ENCODE measurements around the gene KERA. TPM values are rescaled to one million over a fixed set of nuclear protein-coding genes. Genes with fewer than 3 reads are reported as not detected.

KERA gene
- total RNA-seq, 1 donor from 2014 or later, result not detected

DNA sequence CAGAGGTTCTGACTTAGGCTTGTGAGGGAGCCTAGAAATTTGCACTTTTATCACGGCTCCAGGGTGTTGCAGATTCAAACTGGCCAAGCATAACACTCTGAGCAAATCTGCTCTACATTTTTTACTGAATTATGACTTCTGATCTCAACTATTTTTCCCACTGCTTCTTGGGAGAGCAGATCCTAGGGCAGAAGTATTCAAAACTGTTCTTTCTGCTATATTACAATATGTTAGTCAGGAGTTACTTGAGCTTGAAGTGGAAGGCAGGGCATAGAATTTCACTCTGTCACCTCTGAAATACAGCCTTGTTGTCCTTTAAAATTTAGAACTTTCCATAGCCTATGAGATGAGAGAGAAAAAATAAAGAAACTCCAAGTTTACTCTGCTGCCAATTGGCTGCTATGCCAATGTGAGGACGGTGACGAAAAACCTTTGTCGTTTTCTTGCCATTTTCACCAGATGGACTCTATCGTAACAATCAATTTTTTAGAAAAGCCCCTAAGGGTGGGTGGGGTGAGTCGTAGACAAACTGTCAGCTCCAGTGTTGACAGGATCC is 16.4 kb upstream of the KERA start:
- no peak for DNase-seq (ENCODE audit: low read depth)
- TF ChIP-seq, protein P1, sequence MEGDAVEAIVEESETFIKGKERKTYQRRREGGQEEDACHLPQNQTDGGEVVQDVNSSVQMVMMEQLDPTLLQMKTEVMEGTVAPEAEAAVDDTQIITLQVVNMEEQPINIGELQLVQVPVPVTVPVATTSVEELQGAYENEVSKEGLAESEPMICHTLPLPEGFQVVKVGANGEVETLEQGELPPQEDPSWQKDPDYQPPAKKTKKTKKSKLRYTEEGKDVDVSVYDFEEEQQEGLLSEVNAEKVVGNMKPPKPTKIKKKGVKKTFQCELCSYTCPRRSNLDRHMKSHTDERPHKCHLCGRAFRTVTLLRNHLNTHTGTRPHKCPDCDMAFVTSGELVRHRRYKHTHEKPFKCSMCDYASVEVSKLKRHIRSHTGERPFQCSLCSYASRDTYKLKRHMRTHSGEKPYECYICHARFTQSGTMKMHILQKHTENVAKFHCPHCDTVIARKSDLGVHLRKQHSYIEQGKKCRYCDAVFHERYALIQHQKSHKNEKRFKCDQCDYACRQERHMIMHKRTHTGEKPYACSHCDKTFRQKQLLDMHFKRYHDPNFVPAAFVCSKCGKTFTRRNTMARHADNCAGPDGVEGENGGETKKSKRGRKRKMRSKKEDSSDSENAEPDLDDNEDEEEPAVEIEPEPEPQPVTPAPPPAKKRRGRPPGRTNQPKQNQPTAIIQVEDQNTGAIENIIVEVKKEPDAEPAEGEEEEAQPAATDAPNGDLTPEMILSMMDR (conservative IDR thresholded peaks at IDR 0.05; ENCODE audit: low read depth, low read length), result no peak

DNA sequence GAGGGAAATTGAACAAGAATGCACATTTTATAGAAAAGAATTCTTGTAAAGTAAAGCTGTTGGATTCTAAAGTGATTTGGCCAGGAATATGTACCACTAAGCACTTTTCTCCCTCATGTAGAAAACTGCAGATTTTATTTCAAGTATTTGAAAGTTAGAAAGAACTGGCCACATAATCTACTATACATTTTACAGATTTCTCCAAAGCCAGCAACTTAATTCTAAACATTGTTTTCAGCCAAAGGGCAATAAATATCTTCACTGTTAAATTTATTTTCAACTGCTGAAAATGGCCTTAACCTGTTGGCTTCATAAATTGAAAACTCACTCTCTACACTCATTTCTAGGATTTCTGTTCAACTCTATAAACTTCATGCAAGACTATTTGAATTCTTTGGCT is 15.6 kb upstream of the KERA start:
- TF ChIP-seq, protein P1 (conservative IDR thresholded peaks at IDR 0.05; ENCODE audit: low read depth, low read length), result no peak
- no peak for DNase-seq (ENCODE audit: low read depth)
- no peak overlapping the region for H3K4me3 ChIP-seq (ENCODE audit: low read depth, low read length)

More for the DNA sequence above, 16.4 kb upstream of the KERA start:
- H3K4me3 ChIP-seq (ENCODE audit: low read depth, low read length), result no peak overlapping the region

DNA sequence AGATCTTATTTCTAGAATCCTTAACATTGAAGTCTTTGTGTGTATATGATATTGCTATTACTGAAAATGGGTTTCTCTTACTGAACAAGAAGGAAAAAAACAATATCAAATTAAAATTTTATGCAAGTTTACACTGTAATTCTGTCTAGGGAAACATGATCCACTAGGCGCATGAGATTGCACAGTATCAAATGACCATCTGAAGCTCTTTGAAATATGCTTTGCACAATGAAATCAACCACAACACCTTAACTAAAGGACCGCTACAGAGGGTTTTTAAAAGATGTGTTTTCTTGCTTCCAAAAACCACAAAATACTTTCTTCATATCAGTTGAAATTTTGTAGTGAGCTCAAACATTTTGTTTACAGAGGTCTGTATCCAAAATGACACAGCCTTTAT is 15.1 kb upstream of the KERA start:
- DNase-seq (ENCODE audit: low read depth), result no peak
- TF ChIP-seq, protein P1 (conservative IDR thresholded peaks at IDR 0.05; ENCODE audit: low read depth, low read length), result no peak

DNA sequence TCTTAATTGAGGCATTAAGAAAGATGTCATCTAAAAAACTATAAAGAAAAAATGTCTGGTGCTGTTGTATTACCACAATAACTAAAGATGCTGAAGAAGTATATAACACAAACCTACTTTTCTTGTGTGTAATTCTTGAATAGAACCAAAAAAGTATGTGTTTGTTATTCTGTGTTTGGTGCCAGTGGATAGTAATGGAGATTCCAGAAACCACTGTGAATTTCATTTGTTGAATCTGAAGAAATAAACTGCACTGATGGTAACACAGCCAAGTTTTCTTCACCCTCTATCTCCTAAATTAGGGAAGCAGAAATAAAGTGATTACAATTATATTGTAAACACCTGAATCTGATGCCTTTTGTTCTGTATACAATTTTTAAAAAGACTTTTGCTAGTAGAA is 13.1 kb upstream of the KERA start:
- TF ChIP-seq, protein P1 (conservative IDR thresholded peaks at IDR 0.05; ENCODE audit: low read depth, low read length), result no peak
- no peak for DNase-seq (ENCODE audit: low read depth)
- H3K4me3 ChIP-seq (ENCODE audit: low read depth, low read length), result no peak overlapping the region

More for the DNA sequence above, 15.1 kb upstream of the KERA start:
- no peak overlapping the region for H3K4me3 ChIP-seq (ENCODE audit: low read depth, low read length)

DNA sequence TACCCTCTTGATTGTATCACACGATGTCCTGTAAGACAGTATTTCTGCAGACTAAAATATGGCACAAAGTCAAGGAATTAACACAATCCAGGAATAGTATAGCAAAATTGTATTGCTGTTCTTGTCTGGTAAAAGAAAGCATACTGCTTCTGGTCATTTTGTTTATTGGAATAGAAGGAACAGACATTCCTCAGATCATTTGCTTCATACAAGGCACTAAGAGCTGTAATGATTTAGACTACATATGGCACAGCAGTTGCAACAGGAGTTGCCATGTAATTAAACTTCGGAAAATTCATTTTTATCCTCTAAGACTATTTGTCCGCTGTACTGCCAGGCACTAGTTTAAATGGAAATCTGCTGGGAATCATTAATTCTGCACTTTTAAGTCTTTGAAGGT is 7.6 kb upstream of the KERA start:
- no peak for DNase-seq (ENCODE audit: low read depth)
- no peak overlapping the region for H3K4me3 ChIP-seq (ENCODE audit: low read depth, low read length)
- TF ChIP-seq, protein P1 (conservative IDR thresholded peaks at IDR 0.05; ENCODE audit: low read depth, low read length), result no peak

DNA sequence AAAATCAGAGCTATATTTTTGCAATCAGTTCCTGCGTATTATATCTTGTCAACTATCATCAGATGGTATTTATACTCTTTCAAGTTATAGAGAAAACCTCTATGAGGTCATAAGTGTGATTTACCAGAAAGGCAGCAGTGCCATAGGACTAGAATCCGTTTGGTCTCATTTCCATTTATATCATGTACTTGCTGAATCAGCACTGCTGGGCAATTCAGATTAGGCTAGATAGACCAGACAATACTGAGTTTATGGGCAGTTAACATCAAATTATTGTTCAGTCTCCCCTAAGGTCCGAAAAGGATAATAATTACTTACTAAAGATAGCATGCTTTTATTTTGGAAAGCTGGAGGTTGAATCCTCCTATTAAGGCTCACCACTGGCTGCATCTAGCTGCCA is 6.8 kb upstream of the KERA start:
- TF ChIP-seq, protein P1 (conservative IDR thresholded peaks at IDR 0.05; ENCODE audit: low read depth, low read length), result no peak
- H3K4me3 ChIP-seq (ENCODE audit: low read depth, low read length), result no peak overlapping the region
- DNase-seq (ENCODE audit: low read depth), result no peak

DNA sequence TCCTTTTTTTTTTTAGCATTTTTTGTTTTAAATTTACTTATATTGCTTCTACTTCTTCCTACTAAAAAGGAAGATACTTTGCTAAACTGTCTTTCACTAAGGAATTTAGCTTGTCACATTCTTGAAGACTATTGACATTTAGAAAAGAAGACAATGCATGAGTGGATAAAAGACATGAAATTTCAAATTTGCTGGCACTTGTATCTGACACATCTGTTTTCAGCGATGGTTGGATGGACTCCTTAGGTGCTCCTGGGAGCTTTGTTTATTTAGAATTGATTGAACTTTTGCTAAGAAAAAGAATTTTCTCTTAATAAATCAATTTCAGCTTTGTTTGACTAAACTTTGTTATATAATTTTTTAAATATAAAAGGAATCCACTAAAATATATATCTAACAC is 3.3 kb upstream of the KERA start:
- TF ChIP-seq, protein P1 (conservative IDR thresholded peaks at IDR 0.05; ENCODE audit: low read depth, low read length), result no peak
- H3K4me3 ChIP-seq (ENCODE audit: low read depth, low read length), result no peak overlapping the region
- DNase-seq (ENCODE audit: low read depth), result no peak
